BJ (cell line): ENCODE measurements around the gene PVALB. TPM values are rescaled to one million over a fixed set of nuclear protein-coding genes. Genes with fewer than 3 reads are reported as not detected.

Experiments
- CTCF ChIA-PET: fragments of 350-600 bp; formaldehyde crosslinking; extraction: SDS; loops from one replicate; lab custom pipeline; 2021; ENCODE audit warnings: antibody characterized with exemption, inconsistent platforms; lab: Yijun Ruan, JAX
- POLR2A ChIA-PET: fragments of 300-600 bp; sonication (Branson Sonifier 250); formaldehyde crosslinking; extraction: SDS; loops from one replicate; lab custom pipeline; 2021; ENCODE audit warnings: antibody characterized with exemption; lab: Charles Lee
- DNase-seq: peaks from one replicate; pipeline ENCODE4 v3.0.0-alpha.2; 2011; ENCODE audit warnings: low read depth
- H3K27me3 ChIP-seq: 2 replicates; pipeline ENCODE4 v1.6.0; 2011; ENCODE audit warnings: low read length; ENCODE audit not compliant: control insufficient read depth, insufficient read depth
- H3K36me3 ChIP-seq: 2 replicates; pipeline ENCODE4 v1.5.1; 2011; ENCODE audit warnings: low read length; ENCODE audit not compliant: control insufficient read depth, insufficient read depth
- H3K4me3 ChIP-seq: 2 replicates; pipeline ENCODE4 v1.5.1; 2011; ENCODE audit warnings: low read depth, mild to moderate bottlenecking, control low read depth, low read length
- CTCF ChIP-seq: IDR thresholded peaks from 2 replicates; pipeline ENCODE4 v1.5.1; 2011; ENCODE audit warnings: low read depth, mild to moderate bottlenecking, control low read depth, inconsistent platforms, low read length, moderate library complexity; ENCODE audit not compliant: insufficient read depth
- polyA plus RNA-seq: library from polyadenylated mRNA; depleted of rRNA; stranded (reverse); fragments of >200 nt; gene quantifications from 2 replicates; pipeline ENCODE4 v1.2.3, GENCODE V29; 2011

PVALB gene
- polyA plus RNA-seq, 1 experiment, result not detected

DNA sequence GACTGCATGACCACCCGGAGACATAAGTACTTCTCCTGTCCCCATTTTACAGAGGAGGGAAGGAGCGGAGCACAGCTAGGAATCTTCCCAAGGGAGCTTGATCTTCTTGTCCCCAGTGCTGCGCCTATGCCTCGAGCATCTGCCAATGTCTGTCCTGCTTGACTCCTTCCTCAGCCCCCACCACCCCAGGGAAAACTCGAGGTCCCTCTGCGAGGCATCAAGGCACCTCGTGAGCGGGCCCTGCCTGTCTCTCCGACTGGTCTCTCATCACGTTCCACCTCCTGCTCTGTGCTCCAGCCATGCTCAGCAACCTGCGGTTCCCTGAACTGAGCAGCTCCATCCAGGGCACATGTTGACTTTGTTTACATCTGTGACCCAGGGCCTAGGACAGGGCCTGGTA lies 46.4 kb upstream of the PVALB start:
- H3K27me3 ChIP-seq, result peaks cover under 1% of the 10 kb centered on the region; the same call in 1 of the 2 replicates
- H3K4me3 ChIP-seq, result no peak overlapping the region
- POLR2A ChIA-PET, result no interaction called here
- TF ChIP-seq CTCF, result no peak
- no peaks in the 10 kb centered on the region for H3K36me3 ChIP-seq
- DNase-seq, result no peak
- CTCF ChIA-PET, result no interaction called here

- CTCF ChIA-PET, result interaction anchor here (8.2 kb wide), 1 partner anchor 79 kb away, joined by 89 read pairs; no protein-coding TSS in a partner anchor
- no peaks in the 10 kb centered on the region for H3K36me3 ChIP-seq
- no peak for DNase-seq
- POLR2A ChIA-PET, result no interaction called here
- H3K4me3 ChIP-seq, result no peak overlapping the region
- TF ChIP-seq CTCF, result no peak
- H3K27me3 ChIP-seq, result peaks cover 4% of the 10 kb centered on the region
Measured at GRCh38 chr22:36862251-36863242, 45.7 kb upstream of the PVALB start.

DNA sequence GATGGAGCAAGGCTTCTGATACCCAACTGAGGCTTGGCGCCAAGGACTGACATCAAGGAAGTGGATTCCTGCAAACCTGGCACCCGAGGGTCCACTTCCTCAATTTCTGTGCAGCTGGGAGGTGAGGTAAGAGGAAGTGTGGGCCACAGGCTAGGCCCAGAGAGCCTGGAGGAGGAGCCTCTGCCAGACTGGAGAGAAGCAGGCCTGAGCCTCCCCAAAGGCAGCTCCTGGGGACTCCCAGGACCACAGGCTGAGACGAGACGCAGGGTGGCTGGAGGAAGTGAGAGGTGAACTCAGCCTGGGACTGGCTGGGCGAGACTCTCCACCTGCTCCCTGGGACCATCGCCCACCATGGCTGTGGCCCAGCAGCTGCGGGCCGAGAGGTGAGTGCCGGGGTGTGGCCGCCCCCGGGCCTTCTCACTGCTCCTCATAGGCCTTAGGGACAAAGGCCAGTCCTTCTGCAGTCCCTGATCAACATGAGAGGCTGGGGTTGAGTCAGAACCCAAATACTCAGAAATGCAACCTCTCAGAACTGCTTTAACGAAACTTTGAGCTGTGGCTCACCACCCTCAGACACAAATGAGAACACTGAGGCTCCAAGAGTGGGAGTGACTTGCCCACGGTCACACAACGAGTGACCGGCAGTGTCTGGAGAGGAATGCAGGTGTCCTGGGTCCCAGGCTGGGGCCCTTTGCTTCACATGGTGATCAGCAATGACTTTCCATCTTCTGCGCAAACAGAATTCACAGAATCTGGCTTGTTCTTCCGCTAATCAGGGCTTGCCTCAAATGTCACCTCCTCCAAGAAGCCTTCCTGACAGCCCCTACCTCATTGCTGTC lies 44.2 kb upstream of the PVALB start, which contains the start of gene NCF4:
TSS of gene NCF4 (plus strand) at position 186 of the 839 bp plus-strand sequence. CDS start at position 352, 166 bp downstream.
- H3K36me3 ChIP-seq, result no peaks in the 10 kb centered on the region

DNA sequence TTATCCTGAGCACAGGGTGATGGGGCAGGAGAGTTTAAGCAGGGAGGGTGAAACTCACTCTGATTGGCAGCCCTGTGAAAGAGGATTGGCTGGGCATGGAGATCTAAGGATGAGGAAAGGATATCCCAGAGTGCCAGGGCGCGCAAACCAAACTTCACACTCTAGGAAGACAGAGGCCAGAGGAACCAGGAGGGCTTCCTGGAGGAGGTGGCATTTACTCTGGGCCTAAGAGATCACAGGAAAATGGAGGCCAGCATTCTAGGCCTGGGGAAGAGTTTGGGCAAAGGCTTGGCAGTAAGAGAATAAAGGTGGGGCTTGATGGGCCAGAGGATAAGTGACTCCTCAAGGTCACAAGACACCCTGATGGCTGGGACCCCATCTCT lies 43.6 kb upstream of the PVALB start:
- no peak for DNase-seq
- Histone ChIP-seq H3K36me3 (no peaks in the 10 kb centered on the region), H3K27me3 (peaks cover 10% of the 10 kb centered on the region), H3K4me3 (no peak overlapping the region)
- CTCF ChIA-PET, result interaction anchor here (0.7 to 8.2 kb wide), 3 partner anchors 8 to 582 kb away, joined by 3 to 89 read pairs (median 3); no protein-coding TSS in a partner anchor
- no peak for TF ChIP-seq CTCF
- POLR2A ChIA-PET, result no interaction called here

More for the DNA sequence above, 44.2 kb upstream of the PVALB start, which contains the start of gene NCF4:
- ChIA-PET POLR2A (no interaction called here), CTCF (interaction anchor here (0.7 to 8.2 kb wide), 4 partner anchors 9 to 581 kb away, joined by 3 to 89 read pairs (median 3); no protein-coding TSS in a partner anchor)
- H3K27me3 ChIP-seq, result peaks cover 10% of the 10 kb centered on the region
- TF ChIP-seq CTCF, result no peak
- H3K4me3 ChIP-seq, result no peak within 1 kb of the TSS
- DNase-seq, result no peak

DNA sequence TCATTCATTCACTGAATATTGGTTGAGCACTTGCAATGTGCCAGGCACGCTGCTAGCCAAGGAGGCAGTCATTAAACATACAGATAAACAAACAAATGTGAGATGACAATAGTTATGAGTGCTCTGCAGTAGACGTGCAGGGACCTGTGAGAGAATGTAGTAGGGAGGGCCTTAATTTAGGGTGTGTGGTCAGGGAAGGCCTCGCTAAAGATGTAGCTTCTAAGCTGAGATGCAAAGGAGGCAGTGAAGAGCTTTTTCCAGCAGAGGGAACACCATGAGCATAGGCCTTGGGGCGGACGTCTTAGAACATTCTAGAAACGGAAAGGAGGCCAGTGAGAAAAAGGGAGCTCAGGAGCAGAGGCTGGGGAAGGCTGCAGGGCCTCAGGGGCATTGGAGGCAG lies 43.2 kb upstream of the PVALB start:
- no peak for DNase-seq
- ChIA-PET POLR2A (no interaction called here), CTCF (interaction anchor here (0.7 to 8.2 kb wide), 4 partner anchors 8 to 582 kb away, joined by 3 to 89 read pairs (median 40); no protein-coding TSS in a partner anchor)
- TF ChIP-seq CTCF, result no peak
- Histone ChIP-seq H3K27me3 (peaks cover 10% of the 10 kb centered on the region), H3K36me3 (no peaks in the 10 kb centered on the region), H3K4me3 (no peak overlapping the region)
